HG02981 (cell line): ENCODE measurements around the gene KLF6.

Experiments used
- ATAC-seq: cut with Tn5 transposase; IDR thresholded peaks from one replicate; pipeline ENCODE4 v1.9.1; 2021; ENCODE audit warnings: mild to moderate bottlenecking, moderate library complexity; ENCODE audit not compliant: unreplicated experiment

KLF6 gene

DNA sequence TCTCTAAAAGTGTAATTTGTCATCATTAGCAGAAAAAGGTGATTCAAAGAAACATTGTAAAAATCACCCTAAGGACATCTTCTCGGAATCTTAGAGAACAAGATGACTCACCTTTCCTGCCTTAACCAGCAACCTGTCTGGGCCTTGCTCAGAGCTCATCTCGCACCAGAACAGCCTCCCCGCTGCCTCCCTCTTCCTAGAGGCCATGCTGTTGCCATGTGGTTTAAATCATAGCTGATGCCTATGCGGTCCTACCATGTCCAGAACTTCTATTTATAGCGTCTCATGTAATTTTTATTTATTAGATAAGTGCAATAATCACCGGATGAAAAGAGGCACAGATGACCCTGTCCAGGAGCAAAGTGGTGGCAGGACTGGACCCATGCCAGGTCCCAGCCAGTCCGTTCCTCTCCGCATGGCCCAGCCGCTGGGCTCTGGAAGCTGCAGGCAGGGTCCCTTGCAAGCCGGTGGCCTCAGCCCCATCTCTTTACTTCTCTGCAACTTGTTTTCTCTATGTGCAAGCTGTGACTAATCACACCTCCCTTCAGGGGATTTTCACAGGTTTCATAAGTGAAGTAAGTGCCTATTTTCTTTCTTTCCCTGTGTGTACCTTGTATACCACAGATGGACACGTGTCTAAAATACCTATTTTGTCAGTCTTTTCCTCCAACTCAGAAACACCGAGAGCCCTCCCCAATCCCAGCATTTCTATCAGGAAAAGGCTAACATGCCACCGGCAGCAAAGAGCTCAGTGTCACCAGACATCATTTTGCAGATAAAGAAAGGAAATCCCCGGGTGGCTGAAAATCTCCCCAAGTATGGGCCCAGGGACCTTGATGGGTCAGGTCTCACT lies 27.1 kb downstream of the KLF6 start:
- peak; percentile 78 for ATAC-seq

DNA sequence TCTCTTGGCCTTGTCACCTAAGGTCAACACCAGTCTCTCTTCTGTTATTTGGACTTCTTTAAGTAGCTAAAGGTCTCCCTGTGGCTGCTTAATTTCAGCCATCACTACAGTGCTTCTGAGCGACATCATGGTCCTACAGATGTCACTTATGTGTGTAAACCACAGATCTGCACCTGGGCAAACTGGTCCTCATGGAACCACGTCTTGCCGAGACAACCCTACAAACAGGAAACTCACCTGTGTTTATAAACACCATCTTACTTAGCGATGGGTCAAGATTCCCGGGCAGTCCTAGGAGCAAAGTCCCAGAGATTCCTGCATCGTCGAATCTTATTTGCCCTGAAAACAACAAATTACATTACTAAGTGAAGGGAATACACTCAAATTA lies 27.8 kb downstream of the KLF6 start:
- ATAC-seq: no peak

DNA sequence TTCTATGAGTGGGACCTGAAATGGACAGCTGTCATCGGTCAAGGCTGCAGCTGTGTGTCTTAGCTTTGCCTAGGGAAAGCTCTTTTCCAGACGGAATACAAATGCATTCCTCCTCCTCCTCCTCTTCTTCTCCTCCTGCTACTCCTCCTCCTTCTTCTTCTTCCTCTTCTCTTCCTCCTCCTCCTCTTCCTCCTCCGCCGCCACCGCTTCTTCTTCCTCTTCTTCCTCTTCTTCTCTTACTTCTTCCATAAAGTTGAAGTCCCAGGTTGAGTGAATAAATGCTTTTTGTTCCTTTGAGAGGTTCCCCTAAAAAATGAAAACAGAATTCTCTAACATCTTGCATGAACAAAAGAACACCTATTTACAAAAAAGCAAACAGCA lies 28.7 kb downstream of the KLF6 start:
- no peak for ATAC-seq

DNA sequence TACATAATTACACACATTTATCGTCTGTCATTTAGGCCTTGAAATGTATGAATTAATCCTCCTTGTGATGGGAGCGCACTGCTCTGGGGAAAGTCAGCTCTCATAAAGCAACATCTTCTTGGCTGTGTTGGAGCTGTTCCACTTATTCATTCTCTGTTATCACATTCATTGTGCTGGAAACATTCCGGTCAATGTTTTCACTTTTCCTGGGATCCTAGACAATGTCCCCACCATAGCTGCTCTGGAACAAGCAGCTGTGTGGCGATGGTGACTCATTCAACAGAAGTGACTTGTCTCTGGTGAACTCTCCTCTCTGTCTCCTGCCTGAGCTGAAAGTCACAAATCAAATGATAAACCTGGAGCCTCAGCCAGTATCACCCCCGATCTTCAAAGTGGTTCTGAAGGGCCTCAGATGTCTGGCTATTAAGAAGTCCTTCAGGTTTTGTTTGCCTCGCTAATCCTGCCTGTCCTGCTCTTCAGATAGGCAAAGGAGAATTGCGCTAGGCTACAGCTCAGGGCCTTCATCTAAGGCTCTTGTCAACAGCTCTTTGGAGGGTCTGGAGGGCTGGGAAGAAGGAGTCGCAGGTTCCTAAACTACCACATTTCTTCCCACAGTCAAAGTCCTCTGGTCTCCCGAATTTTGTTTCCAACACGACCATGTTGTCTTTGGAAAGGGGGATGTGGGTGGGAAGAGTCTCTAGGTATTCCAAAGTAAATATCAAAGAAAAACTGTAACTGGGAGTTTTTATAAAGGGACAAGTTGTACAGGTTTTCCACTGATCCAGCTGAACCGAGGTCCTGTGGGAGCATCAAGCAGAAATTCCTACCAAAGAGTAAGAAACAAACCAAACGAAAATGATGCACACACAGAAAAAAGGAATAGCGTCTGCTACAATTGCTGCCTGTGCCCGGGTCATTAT lies 29.3 kb downstream of the KLF6 start:
- ATAC-seq: no peak

DNA sequence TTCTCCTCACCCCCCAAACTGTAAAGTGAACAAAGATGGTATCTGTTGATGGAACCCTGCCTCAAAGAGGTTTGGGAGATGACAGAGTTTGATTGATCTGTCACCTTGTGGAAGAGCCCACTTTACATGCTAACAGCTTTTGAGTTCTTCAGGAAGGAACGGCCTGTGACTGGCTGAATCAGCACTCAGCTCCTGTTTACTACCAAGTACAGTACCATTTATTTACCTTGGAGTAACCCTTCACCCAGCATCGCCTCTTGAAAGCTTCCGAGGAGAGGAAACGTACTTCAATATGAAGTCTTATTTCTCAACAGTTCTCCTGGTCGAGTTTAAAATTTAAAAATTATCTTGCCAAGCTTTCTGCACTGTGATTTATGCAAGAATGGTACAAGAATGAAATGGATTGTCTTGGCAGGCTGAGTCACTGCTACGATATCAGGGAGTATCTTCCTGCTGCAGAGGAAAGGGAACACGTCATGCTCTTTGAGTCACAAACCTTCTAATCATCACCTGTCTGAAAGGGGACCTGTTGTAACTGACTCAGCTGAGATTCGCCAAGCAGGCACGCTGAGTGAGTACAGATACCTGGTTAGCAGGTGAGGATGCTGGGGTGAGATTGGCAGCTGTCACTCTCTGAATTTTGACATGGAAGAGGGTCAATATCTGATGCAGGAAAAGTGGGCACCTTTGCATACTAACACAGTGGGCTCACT lies 30.1 kb downstream of the KLF6 start:
- ATAC-seq: no peak

DNA sequence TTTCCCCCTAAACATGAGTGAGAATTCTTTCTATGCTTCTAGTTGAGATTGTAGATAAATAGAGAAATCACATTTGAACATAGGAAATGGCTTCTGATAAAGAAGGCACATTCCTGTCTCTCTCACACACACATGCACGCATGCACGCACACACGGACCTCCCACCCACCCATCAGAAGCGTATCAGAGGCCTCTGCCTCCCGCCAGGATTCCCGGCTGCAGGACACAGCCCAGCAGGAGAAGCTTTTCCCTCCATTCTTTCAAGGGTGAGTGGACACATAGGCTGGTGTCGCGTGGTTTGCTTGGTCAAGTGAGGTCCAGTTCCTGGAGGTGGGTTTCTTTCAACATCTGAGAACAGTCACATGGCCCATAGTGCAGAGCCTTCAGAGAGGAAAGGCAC lies 34.2 kb downstream of the KLF6 start:
- no peak for ATAC-seq

DNA sequence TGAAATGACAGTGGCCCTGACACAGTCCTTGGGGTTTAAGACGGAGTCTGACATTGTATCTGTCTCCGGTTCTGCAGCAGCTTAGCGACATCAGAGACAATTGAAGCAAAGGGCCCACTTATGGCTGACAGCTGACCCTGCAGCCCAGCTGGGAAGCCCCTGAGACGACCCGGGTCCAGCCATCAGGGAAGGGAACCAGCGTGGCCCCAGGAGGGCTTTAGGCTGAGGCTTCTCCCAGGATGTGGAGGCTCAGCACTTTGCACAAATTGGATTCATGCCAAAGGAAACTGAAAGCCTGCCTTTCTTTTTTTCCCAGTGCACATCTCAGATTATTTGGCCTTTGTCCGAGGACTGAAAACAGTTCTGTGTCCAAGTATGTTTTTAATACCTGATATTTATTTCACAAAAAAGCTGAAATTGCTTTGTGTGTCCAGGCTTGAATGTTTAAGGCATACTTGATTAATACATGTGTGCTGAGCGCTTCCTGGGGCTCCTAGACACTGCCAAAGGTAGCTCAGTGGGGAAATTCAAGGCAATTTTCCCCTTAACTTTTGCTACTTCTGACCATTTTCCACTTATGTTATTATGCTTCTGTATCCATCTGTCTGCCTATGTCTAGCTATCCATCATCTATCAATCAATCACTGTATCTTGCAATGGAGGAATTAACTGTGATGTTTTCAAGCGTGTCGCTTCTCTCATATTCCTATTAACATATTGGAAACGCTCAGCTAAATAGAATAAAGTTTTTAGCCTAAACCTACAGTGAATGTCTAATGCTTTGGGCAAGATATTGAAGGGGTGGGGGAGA lies 34.8 kb downstream of the KLF6 start:
- ATAC-seq: no peak

DNA sequence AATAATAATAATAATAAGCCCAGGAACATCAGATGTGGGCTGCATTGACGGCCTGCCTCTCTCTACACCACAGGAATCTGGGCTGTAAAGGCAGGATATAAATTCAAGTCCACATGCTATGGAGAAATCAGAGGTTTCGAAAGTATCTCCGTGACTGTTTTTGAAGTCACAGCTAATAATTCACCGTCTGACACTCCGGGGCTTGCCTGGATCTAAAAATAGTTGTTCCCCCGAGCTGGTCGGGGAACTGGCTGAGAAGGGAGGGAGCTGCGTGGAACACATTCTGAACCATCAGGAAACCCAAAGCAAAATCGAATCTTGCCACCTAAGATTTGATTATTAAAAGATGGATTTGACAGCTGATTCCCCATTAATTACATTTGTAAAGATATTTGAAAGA lies 35.4 kb downstream of the KLF6 start:
- no peak for ATAC-seq

DNA sequence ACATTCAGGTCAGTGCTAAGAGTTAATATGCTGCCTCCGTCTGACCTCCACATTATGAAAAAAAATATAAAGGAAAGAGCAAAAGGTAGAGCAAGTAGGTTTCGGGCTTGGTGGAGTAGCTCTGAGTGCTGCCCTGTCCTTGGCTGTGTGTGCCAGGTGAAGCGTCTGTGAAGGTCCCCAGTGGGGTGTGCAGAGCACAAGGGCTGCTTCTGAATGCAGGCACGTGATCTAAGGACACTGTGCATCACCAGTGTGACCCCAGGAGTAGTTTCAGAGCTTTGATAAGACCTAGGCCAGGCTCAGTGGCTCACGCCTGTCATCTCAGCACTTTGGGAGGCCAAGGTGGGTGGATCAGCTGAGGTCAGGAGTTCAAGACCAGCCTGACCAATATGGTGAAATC lies 36.0 kb downstream of the KLF6 start:
- no peak for ATAC-seq

DNA sequence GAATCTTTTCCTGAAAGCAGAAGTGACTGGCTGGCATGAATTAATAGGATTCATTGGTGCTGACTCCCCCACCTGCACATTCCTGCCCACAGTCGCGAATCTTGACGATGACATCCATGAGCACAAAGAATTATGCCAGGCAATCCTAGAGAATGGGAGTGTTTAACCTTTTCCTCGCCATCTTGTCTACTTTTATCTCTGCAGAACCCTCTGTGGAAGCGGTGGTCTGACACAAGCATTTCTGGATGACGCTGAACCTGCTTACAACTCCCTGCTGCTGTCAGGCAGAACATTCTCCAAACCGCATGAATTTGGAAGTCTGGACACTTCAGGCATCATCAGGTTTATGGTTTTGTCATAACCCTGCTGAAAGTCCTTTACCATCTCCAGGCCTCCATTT lies 36.5 kb downstream of the KLF6 start:
- ATAC-seq: no peak

DNA sequence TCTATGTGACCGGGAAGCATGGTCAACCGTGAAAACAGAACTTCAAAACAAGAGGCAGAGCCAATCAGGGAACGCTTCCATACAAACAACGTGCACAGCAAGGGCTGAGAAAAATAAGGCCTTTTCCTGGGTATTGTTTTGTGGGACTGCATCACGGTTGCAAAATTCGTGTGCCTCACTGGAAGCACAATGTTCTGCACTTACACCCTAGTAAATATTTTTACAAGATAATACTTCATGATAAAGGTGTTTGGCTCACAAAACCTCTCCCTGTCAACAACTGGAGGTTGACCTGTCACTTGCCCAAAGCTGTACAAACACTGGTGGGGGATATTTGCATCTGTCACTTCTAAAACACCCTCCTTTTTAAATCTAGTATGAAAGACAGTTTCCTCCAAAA lies 37.0 kb downstream of the KLF6 start:
- ATAC-seq: no peak

DNA sequence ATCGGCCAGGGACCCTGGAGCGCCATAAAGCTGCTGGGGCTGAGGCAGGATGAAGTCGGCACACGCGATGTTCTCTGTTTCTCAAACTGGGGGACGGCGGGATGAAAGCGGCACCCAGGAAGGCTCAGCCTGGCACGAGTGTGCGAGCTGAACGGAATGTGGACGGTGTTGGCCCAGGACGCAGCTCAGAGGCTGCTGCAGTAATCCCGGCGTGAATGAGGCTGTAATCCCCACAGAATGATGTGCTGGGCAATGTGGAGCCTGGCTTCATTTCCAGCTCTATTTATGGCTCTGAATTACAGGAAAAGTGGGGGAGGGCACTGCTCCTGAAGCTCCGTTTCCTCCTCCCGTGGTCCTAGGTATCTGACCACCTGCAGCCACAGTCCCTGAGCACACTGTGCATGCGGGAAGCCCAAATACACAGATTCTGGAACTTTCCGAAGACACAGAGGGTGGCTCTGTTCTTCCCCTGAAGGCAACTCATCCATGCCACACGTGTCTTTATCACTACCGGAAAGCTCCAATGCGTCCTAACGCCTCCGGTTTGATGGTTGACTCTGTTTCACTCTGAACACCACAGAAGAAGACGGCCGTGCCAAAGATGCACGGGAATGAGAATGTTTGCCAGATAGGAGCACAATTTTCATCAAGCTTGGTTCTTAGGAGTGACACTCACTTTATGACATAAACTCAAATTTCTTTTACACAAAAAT lies 37.6 kb downstream of the KLF6 start:
- ATAC-seq: no peak

DNA sequence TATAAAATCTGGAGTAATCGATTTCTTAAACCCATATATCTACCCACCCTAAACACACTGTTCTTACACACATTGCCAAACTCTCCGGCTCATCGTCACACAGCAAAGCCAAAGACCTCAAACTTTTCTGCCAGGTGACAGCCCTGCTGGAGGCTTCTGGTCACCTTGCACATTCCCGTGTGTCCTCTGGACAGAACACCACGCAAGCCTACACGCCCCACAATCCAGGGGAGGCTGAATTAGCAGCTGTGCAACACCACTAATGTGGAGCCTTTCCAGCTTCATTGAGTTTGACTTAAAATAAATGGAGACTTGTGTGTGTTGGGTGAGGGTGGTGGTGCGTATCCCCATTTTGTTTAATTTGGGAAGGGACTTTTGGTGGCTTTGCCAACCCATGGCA lies 38.4 kb downstream of the KLF6 start:
- no peak for ATAC-seq

DNA sequence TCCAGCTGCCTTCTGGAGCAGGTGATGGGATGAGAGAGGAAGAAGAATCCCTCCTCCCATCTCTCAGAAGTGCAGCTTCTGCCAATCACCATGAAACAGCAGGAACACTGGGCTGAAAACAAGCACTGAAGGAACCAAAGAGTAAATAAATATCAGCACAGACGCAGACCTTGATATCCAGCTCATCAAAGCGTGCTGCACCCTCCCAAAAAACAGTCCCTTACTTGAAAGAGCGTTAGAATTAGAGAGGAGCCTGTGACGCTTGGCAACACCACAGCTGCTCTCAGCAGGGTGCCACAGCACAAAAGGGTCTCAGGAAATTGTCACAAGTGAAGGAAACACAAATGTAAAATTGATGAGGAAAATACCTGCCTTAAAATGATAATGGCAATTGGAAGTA lies 39.5 kb downstream of the KLF6 start:
- ATAC-seq: no peak

DNA sequence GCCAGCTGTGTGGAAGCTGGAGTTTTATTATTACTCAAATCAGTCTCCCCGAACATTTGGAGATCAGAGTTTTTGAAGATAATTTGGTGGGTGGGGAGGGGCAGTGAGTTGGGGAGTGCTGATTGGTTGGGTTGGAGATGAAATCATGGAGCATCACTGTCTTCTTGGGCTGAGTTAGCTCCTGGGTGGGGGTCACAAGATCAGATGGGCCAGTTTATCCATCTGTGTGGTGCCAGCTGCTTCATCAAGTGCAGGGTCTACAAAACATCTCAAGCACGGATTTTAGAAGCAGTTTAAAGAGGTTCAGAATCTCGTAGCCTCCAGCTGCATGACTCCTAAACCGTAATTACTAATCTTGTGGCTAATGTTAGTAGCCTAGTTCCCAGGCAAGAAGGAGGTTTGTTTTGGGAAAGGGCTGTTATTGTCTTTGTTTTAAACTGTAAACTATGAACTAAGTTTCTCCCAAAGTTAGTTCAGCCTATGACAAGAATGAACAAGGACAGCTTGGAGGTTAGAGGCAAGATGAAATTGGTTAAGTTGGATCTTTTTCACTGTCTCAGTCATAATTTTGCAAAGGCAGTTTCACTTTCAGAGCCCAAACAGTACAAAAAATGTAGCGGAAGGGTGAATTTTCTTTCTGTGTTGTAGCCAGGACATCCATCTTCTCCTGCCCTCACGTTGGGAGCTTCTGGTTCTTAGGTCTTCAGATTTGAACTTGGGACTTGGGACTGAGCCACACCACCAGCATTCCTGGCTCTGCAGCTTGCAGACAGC lies 43.1 kb downstream of the KLF6 start:
- ATAC-seq: no peak

DNA sequence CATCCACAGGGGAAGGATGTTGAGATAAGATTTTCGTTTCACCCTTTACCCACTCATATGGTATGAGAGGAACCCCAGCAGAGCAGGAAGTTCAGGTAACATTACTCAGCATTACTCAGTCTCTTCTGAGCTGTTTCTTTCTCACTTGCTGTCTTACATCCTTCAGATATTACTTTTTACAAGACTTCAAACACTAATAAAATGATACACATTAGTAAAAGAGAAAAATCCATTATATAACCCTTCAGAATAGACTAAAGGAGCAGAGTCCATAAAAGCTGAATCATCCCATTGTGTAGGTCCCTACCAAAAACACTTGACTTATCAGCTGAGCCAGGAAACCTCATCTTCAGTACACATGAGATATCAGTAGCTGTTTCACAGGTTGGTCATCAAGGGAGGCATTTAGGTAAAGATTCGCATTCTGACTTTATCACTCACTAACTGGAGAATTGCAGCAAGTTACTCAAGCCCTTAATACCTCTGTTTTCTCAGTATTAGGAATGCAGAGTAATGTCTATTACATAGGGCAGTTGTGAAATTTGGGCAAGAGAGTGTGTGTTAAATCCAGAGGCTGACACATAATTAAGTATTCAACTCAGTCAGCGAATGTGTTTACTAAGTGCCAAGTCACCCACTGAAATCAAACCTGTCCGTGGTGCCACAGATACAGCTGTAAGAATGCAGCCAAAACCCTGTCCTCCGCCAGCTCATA lies 44.7 kb downstream of the KLF6 start:
- peak; percentile 67 for ATAC-seq

DNA sequence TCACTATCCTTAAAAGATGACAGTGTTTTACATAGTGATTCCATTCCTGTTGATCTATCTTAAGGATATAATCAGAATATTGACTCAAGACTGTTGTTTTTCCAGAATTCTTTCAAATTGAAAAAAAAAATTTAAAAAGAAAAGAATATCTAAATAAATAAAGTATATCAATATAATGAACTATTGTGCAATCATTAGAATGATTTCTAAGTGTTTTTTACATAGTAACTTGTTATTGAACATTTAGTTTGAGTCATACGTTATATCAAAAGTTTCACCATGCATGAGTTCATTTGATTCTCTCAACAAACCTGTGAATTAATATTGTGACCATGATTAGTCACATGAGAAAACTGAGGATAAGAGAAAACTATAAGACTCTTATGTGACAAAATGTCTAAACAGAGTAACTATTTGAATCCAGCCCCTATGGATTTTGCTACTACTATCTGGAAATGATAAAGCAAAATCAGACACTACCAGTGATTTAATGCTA lies 46.1 kb downstream of the KLF6 start:
- ATAC-seq: no peak

DNA sequence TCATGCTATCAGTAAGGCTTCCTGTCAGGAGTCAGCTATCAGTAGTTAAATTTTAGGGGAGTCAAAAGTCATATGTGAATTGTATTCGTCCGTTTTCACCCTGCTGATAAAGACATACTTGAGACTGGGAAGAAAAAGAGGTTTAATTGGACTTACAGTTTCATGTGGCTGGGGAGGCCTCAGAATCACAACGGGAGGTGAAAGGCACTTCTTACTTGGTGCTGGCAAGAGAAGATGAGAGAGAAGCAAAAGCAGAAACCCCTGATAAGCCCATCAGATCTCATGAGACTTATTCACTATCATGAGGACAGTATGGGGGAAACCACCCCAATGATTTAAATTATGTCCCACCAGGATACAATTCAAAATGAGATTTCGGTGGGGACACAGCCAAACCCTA lies 47.1 kb downstream of the KLF6 start:
- no peak for ATAC-seq
